HG03139 (cell line): ENCODE measurements around the gene SLC25A33.

Experiments used
- ATAC-seq: cut with Tn5 transposase; IDR thresholded peaks from one replicate; pipeline ENCODE4 v1.9.1; 2021; ENCODE audit not compliant: unreplicated experiment

The SLC25A33 gene

DNA sequence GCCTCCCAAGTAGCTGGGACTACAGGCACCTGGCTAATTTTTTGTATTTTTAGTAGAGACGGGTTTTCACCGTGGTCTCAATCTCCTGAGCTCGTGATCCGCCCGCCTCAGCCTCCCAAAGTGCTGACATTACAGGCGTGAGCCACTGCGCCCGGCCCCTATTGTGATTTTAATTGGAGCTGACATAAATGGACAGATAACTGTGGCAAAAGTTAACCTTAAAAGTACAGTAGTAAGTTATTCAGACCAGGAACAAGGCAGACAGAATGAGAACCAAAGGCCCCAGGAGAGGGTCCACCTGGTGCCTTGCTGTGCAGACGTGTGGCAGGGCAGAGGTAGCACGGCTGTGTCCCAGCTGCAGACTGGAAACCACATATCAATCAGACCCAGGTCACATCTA is 60.5 kb downstream of the SLC25A33 start:
- no peak for ATAC-seq

GRCh38 chr1:9600861-9601834 is 61.9 kb downstream of the SLC25A33 start:
- ATAC-seq = no peak

DNA sequence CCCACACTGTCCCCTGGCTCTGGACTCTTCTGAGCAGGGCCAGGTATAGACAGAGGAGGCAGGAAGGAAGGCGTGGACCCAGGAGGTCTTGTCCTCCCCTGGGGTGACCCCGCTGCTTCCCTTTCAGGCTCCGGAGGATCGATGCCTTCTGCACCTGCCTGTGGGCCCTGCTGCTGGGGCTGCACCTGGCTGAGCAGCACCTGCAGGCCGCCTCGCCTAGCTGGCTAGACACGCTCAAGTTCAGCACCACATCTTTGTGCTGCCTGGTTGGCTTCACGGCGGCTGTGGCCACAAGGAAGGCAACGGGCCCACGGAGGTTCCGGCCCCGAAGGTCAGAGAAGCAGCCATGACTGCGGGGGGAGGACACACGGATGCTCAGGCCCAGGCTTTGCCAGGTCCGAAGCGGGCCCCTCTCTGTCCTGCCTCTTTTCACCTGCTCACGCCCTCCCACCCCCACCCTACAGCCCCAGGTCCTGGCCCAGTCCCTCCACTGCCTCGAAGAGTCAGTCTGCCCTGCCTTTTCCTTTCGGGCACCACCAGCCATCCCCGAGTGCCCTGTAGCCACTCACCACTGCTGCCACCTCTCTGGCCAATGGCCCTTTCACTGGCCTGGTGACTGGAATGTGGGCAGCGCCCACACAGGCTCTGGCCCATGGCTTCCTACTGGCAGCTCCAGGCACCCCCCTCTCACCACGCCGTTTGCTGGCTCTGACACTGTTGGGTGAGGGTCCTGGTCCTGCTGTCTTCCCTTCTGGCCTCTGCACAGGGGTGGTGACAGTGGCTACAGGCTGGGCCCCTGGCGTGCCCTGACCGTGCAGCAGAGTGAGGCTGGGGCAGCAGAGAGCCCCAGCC is 62.9 kb downstream of the SLC25A33 start:
- ATAC-seq = no peak

DNA sequence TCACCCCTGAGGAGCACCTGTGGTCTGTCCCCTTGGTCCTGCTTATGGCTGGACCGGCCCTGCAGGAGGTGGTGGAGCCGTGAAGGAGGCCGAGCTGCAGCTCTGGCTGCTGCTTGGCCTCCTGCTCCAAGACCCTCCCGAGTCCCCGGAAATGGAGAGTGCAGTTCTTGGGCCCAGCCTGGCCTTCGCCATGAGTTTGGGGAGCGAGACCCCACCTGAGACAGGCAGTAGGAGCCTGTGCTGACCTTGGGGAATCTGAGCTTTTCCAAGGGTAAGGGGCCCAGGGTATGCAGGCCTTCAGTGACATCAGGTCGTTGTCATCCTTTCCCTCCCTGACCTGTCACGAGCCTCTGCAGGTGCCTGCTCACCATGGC is 63.5 kb downstream of the SLC25A33 start:
- no peak for ATAC-seq

DNA sequence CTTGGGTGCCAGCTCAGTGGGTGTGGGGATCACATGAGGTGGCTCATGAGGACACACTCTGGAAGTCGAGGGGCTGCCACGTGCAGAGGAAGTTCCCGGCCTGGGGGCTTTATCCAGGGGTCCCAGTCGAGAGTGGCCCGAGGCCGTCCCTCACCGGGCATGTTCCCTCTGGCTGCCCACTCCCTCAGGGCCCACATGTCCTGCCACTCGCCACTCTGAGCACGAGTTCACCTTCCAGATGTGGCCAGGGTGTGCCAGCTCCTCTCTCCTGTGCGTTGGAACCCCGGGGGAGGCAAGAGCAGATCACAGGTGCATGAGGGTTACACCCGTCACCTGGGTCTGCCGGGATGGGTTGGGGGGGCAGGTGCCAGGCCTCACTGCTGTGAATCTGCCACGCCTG is 64.0 kb downstream of the SLC25A33 start:
- no peak for ATAC-seq

DNA sequence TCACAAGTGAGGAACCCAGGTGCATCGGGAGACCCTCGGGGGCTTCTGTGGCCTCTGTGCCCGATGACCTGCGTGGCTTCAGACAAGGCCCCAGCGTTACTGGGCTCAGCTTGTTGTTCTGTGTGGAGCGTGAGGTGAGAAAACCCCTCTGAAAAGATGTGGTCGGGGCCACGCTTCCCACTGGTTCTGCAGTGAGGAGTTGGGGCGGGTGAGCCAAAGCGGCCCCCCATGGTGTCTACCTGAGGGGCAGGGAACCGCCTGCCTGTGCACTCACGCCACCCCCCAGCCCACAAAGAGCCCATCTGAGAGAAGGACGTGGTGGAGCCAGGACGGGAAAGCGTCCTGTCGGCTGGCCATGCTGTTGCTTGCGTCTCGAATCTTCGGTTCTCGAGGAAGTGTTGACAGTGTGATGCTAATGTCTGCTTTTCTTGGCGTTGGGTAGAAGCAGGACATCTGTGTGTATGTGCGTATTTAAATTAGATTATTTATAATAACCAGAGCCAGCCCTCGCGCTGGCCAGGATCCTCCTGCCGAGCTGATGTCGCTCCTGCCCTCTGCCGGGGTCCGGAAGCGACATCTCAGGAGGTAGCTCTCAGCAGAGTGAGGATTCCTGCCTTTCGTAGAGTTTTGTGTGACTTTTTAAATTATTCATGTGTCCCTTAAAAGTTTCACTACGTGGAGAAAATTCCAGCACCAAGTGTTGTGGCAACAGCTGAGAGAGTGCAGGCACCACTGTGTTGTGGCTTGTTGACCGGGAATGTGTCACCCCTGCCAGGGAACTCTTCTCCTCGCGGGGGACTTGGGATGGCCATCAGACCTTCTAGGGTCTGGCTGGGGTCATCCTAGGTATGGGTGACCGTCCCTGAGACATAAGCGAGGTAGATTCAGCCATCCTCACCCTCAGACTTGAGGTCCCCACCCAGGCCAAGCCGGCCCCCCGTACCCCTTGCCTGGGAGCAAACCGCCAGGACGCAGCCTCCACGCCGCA is 64.8 kb downstream of the SLC25A33 start:
- no peak for ATAC-seq

- ATAC-seq = no peak
Measured at GRCh38 chr1:9604836-9605235, 65.6 kb downstream of the SLC25A33 start.

DNA sequence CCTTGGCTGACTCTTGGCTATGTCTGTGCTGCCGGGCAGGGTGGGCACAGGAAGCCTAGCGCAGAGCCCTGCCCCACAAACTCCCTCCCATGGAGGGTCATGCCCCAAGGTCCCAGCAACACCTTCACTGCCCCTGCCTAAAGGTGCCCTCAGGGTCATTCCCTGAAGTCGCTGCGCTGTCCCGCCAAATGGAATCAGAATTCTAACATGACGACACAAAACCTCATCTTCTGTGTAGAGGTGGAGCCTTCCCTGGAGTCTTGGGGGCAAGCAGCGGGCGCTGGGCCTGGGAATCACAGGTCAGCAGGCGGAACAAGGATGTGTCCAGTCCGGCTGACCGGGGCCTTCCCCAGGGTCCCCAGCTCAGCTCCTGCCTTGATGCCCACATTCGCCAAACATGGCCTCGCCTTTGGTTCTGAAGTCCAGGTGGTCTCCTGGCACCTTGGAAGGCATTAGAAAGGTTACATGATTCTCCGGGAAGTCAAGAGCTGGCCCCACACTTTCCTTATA is 66.7 kb downstream of the SLC25A33 start:
- ATAC-seq = no peak

DNA sequence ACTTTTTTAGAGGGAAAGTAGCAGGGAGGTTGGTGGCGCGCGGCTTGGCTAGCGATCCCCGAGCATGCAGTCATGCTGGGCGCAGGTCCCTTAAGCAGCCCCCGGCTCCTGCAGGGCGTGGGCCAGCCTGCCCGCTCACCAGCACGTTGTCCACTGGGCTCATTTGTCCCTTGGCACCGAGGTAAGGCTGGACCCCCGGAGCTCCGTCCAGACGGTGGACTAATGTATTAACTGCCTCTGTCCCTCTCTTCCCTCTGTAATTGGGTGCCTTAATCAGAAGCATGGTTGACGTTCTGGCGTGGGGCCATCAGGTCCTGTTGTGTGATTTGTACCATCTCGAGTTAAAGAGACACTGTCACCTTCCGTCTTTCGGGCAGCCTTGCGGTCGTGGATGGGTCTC is 67.2 kb downstream of the SLC25A33 start:
- no peak for ATAC-seq

GRCh38 chr1:9606948-9607347 is 67.7 kb downstream of the SLC25A33 start:
- no peak for ATAC-seq

GRCh38 chr1:9607352-9607751 is 68.1 kb downstream of the SLC25A33 start:
- ATAC-seq = no peak

DNA sequence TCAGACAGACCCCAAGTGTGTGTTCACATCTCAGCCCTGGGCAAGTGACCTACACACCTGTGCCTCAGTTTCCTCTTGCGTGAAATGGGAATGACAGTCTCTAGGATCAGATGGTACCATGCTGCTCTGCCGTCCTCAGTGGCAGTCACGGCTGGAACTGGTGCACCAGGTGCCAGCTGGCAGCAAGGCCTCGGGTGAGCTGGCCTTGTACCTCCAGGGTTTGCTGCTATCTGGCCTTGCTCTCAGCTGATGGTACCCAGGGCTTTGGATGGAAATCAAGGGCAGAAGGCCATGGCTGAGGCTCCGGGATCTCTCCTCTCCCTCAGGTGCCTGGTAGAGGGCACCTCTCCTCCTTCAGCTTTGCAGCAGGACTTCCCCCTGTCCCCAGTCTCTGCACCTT is 70.7 kb downstream of the SLC25A33 start:
- no peak for ATAC-seq

DNA sequence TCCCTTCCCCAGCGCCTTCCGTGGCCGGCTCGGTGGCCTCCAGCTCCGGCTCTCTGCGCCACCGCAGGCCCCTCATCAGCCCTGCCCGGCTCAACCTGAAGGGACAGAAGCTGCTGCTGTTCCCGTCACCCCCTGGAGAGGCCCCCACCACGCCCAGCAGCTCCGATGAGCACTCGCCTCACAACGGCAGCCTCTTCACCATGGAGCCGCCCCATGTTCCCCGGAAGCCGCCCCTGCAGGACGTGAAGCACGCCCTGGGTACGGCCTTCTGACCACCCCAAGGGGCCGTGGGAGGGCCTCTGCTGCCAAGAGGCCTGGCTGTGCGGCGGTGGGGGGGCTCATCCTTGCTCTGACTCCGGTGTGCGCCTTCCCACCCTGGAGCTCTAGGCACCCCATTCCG is 71.3 kb downstream of the SLC25A33 start:
- ATAC-seq = no peak

- ATAC-seq = no peak
Measured at GRCh38 chr1:9611716-9612115, 72.5 kb downstream of the SLC25A33 start.

DNA sequence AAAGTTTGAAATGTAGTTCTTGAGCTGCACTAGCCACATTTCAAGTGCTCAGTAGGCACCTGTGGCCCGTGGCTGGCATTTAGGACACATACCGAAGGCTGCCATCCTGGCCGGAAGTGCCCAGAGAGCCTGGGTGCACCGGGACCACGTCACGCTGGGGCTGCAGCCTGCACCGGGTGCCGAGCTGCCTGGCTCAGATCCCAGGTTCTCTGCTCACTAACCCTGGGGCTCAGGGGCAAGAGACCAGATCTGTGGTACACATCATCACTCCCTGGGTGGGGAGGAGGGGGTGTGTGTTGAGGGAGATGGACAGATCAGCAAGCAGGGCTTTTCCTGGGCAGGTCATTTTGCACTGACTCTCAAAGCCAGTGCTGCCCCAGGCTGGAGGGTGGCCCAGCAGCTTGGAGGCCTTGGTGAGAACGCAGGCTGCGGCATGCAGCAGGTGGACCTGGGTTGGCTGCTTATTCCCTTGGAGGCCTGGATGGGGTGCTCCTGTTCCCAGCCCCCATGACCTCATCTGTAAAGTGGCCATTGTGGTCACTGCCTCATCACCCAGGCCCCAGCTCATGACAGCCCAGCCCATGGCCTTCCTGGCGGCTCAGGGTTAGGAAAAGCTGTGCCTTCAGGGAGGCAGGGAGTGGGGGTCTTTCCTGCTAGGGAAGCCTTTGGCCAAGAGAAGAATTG is 73.0 kb downstream of the SLC25A33 start:
- ATAC-seq = no peak

GRCh38 chr1:9612871-9613624 is 73.8 kb downstream of the SLC25A33 start:
- no peak for ATAC-seq

GRCh38 chr1:9613625-9614299 is 74.5 kb downstream of the SLC25A33 start:
- ATAC-seq = no peak

GRCh38 chr1:9615316-9616063 is 76.2 kb downstream of the SLC25A33 start:
- no peak for ATAC-seq
